Glutamatergic neuron (in vitro differentiated cells): Measurements from ENCODE around the gene PEX7. TPM values are rescaled to one million over a fixed set of nuclear protein-coding genes. Genes with fewer than 3 reads are reported as not detected.

Experiments used
- DNase-seq: peaks from one replicate; pipeline ENCODE4 v3.0.0; 2022
- H3K27ac Mint-ChIP-seq: one replicate; pipeline ENCODE4 v1.8.0; 2020; ENCODE audit warnings: mild to moderate bottlenecking, mixed read lengths, inconsistent platforms; ENCODE audit not compliant: unreplicated experiment
- H3K27me3 Mint-ChIP-seq: one replicate; pipeline ENCODE4 v1.8.0; 2020; ENCODE audit warnings: mild to moderate bottlenecking, moderate library complexity, mixed read lengths, inconsistent platforms; ENCODE audit not compliant: unreplicated experiment
- H3K36me3 Mint-ChIP-seq: one replicate; pipeline ENCODE4 v1.8.0; 2020; ENCODE audit warnings: mild to moderate bottlenecking, mixed read lengths, inconsistent platforms; ENCODE audit not compliant: unreplicated experiment
- H3K4me1 Mint-ChIP-seq: one replicate; pipeline ENCODE4 v1.8.0; 2020; ENCODE audit warnings: mild to moderate bottlenecking, low read depth, mixed read lengths, inconsistent platforms; ENCODE audit not compliant: unreplicated experiment
- H3K4me3 Mint-ChIP-seq: one replicate; pipeline ENCODE4 v1.8.0; 2020; ENCODE audit warnings: mild to moderate bottlenecking, mixed read lengths, inconsistent platforms; ENCODE audit not compliant: unreplicated experiment
- H3K9me3 Mint-ChIP-seq: one replicate; pipeline ENCODE4 v1.8.0; 2020; ENCODE audit warnings: mild to moderate bottlenecking, moderate library complexity, mixed read lengths, inconsistent platforms; ENCODE audit not compliant: unreplicated experiment
- total RNA-seq: library from RNA; stranded (reverse); fragmentation: NEBNext Ultra II Directional; extraction: Animal tissue kit (Norgen Biotek cat#: 25700); gene quantifications from one replicate; pipeline ENCODE4 v1.2.1, GENCODE V29; 2021; ENCODE audit not compliant: unreplicated experiment
- TF ChIP-seq, protein P1 (sequence below): fragments of 200-600 bp; sonication (generic); IDR thresholded peaks from one replicate; pipeline ENCODE4 v1.5.0; 2021; ENCODE audit not compliant: partially characterized antibody, unreplicated experiment

The PEX7 gene
- total RNA-seq, 1 donor from 2014 or later = 4.1 TPM

DNA sequence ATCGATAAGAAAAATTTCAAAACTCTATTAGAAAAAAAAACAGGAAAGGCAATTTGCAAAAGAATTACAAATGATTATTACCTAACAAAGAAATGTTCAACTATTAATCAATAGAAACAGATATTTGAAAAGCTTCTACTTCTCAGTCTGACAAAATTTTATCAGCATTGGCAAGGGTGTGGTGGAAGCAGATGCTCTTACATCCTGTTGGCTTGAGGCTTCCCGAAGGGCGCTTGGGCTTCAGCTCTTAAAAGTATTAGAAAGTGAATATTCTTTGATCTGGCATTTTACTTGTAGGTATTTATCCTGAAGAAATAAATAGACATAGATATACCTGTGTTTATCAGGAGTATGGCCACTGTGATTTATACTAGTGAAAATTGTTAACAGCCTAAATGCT lies 138.4 kb downstream of the PEX7 start:
- no peak overlapping the region for H3K27ac Mint-ChIP-seq
- peaks cover 28% of the 10 kb centered on the region for H3K4me1 Mint-ChIP-seq
- H3K36me3 Mint-ChIP-seq = no peaks in the 10 kb centered on the region

DNA sequence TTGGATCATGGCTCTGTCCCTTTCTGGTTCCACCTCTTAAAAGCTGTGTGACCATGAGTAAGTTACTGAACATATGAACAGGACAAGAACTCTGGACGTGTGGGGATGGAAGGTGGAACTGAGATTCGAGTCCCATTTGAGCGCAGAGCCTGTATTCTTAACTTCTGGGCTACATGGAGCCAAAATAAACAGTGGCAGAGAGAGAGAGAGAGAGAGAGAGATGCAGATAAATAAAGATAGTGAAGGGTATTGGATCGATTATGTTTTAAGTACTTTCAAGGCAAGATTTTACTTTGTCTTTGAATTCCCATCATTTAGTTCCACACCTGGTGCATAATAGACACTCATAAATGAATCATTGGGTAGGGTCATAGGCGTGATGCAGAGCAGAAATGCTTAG lies 139.5 kb downstream of the PEX7 start:
- Mint-ChIP-seq H3K4me1 (peaks cover 32% of the 10 kb centered on the region), H3K27me3 (no peaks in the 10 kb centered on the region), H3K4me3 (no peak overlapping the region), H3K27ac (peak overlapping the region; percentile 50), H3K9me3 (peaks cover 4% of the 10 kb centered on the region), H3K36me3 (no peaks in the 10 kb centered on the region)
- TF ChIP-seq, protein P1, sequence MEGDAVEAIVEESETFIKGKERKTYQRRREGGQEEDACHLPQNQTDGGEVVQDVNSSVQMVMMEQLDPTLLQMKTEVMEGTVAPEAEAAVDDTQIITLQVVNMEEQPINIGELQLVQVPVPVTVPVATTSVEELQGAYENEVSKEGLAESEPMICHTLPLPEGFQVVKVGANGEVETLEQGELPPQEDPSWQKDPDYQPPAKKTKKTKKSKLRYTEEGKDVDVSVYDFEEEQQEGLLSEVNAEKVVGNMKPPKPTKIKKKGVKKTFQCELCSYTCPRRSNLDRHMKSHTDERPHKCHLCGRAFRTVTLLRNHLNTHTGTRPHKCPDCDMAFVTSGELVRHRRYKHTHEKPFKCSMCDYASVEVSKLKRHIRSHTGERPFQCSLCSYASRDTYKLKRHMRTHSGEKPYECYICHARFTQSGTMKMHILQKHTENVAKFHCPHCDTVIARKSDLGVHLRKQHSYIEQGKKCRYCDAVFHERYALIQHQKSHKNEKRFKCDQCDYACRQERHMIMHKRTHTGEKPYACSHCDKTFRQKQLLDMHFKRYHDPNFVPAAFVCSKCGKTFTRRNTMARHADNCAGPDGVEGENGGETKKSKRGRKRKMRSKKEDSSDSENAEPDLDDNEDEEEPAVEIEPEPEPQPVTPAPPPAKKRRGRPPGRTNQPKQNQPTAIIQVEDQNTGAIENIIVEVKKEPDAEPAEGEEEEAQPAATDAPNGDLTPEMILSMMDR = no peak
- no peak for DNase-seq

More for the DNA sequence above, 138.4 kb downstream of the PEX7 start:
- Mint-ChIP-seq H3K9me3 (peaks cover 4% of the 10 kb centered on the region), H3K27me3 (no peaks in the 10 kb centered on the region), H3K4me3 (no peak overlapping the region)
- DNase-seq = no peak
- TF ChIP-seq, protein P1 = no peak

GRCh38 chr6:136962661-136963060 lies 140.3 kb downstream of the PEX7 start:
- peak; percentile 62 for DNase-seq
- H3K27me3 Mint-ChIP-seq = no peaks in the 10 kb centered on the region
- H3K4me3 Mint-ChIP-seq = peak overlapping the region; percentile 76
- H3K27ac Mint-ChIP-seq = peak overlapping the region; percentile 78
- H3K9me3 Mint-ChIP-seq = peaks cover 4% of the 10 kb centered on the region
- TF ChIP-seq, protein P1 = no peak
- H3K36me3 Mint-ChIP-seq = no peaks in the 10 kb centered on the region
- H3K4me1 Mint-ChIP-seq = peaks cover 30% of the 10 kb centered on the region

GRCh38 chr6:136963259-136963658 lies 140.9 kb downstream of the PEX7 start:
- peaks cover 34% of the 10 kb centered on the region for H3K4me1 Mint-ChIP-seq
- no peak overlapping the region for H3K4me3 Mint-ChIP-seq
- H3K36me3 Mint-ChIP-seq = no peaks in the 10 kb centered on the region
- peak overlapping the region; percentile 78 for H3K27ac Mint-ChIP-seq
- DNase-seq = no peak
- TF ChIP-seq, protein P1 = no peak
- H3K9me3 Mint-ChIP-seq = peaks cover 4% of the 10 kb centered on the region
- H3K27me3 Mint-ChIP-seq = no peaks in the 10 kb centered on the region

Other genes starting within 250 kb of the PEX7 start
- gene MAP3K5, start 30.1 kb upstream of the PEX7 start, total RNA-seq = 0.66 TPM
- gene SLC35D3, start 99.7 kb downstream of the PEX7 start, total RNA-seq = not detected
- not detected for gene IL20RA, start 222.4 kb downstream of the PEX7 start, total RNA-seq